Retinal pigment epithelial cell (primary cell): Measurements from ENCODE around the gene GRB7.
"Not testable (repeated sequence)": the region's sequence is repeated elsewhere in the genome, so short reads cannot be mapped to it uniquely, and the experiment has no call there.

Experiments
- DNase-seq: peaks from one replicate; pipeline ENCODE4 v3.0.0-alpha.2; 2010; ENCODE audit warnings: low read depth
- H3K4me3 ChIP-seq: 2 replicates; pipeline ENCODE4 v1.5.1; 2011; ENCODE audit warnings: mild to moderate bottlenecking, low read length, control low read depth, moderate library complexity
- CTCF ChIP-seq: conservative IDR thresholded peaks from 2 replicates; pipeline ENCODE4 v1.5.1; 2011; ENCODE audit warnings: low read depth, low read length, control low read depth, inconsistent platforms

The GRB7 gene

DNA sequence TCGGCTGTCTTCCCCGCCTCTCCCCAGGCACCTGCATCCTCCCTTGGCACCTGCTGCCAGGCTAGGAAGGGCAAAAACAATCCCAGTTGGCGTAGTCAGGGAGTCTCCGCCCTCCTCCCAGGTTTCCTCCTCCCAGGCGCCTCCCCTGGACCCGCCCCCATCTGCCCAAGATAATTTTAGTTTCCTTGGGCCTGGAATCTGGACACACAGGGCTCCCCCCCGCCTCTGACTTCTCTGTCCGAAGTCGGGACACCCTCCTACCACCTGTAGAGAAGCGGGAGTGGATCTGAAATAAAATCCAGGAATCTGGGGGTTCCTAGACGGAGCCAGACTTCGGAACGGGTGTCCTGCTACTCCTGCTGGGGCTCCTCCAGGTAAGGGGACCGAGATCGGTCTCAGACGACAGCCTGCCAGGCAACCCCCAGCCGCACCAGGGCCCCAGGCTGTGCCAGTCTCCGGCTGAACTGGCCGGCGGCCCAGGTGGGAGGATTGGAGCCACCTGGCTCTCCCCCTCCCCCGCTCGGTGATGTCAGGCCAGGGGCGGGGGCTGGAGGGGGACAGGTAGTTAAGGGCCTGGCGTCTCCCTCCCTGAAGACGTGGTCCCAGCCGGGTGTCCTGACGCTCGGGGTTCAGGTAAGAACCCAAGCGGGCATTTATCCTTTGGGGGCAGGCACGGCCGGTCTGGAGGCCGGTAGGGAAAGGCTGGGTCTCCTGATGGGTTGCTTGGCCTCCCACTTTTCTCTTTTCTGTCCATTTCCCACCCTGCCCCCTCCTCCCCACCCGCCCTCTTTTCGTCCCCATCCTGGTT is at the start of gene GRB7:
TSS of gene GRB7 (plus strand) at position 179 of the 808 bp plus-strand sequence. CDS start 4,364 bp downstream, outside the sequence.
- H3K4me3 ChIP-seq: peak within 1 kb of the TSS; percentile 73
- DNase-seq: peak; percentile 26
- TF ChIP-seq CTCF: no peak

DNA sequence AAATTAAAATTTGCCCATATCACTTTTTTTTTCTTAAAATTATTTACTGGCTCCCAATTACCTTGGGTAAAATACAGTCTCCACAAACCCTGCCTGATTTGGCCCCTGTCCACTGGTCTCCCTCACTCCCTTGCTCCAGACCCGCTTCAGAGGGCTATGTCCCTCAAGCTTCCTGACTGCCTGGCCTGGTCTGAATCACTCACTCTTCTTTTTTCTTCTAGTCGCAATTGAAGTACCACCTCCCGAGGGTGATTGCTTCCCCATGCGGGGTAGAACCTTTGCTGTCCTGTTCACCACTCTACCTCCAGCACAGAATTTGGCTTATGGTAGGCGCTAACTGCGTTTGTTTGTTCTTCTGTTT is 49.3 kb upstream of the GRB7 start:
- DNase-seq: no peak
- no peak for TF ChIP-seq CTCF
- H3K4me3 ChIP-seq: peak overlapping the region; percentile 73

GRCh38 chr17:39688945-39689344 is 48.8 kb upstream of the GRB7 start:
- H3K4me3 ChIP-seq: peak overlapping the region; percentile 73
- TF ChIP-seq CTCF: no peak
- DNase-seq: no peak

DNA sequence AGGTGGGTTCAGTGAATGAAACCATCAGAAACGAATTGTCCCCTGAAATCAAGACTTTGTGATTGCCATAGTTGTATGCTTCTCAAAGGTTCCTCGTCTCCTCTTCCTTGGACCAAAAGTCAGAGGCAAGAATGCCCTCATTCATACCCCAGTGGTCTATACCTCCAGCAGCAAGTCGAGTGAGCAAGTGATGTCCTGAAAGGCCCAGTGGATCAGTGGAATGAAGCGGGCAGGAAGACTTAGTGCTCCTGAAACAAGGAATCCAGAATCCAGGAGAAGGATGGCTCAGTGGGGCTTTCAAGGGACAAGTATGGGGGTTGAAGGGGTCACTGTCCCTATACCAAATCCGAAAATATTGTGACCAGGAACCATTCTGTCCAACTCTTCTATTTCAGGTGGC is 43.1 kb upstream of the GRB7 start:
- no peak for TF ChIP-seq CTCF
- DNase-seq: no peak
- no peak overlapping the region for H3K4me3 ChIP-seq

- no peak for TF ChIP-seq CTCF
- no peak overlapping the region for H3K4me3 ChIP-seq
- no peak for DNase-seq
These were observed 42.7 kb upstream of the GRB7 start for GRCh38 chr17:39695089-39695474.

- no peak overlapping the region for H3K4me3 ChIP-seq
- TF ChIP-seq CTCF: no peak
- DNase-seq: no peak
These were observed 41.0 kb upstream of the GRB7 start for GRCh38 chr17:39696731-39697130.

DNA sequence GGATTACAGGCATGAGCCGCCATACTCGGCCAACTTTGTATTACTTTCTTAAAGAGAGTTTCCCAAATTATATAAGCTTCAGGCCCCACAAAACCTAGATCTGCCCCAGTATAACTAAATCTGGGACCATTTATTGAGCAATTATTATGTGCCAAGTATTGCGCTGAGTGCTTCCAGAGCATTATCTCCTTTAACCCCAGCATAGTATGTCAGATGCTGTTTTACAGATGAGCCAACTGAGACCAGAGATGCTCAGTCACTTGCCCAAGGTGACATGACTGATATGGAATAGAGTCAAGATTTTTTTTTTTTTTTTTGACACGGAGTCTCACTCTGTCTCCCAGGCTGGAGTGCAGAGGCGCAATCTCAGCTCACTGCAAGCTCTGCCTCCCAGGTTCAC is 39.8 kb upstream of the GRB7 start:
- TF ChIP-seq CTCF: no peak
- no peak for DNase-seq
- no peak overlapping the region for H3K4me3 ChIP-seq

DNA sequence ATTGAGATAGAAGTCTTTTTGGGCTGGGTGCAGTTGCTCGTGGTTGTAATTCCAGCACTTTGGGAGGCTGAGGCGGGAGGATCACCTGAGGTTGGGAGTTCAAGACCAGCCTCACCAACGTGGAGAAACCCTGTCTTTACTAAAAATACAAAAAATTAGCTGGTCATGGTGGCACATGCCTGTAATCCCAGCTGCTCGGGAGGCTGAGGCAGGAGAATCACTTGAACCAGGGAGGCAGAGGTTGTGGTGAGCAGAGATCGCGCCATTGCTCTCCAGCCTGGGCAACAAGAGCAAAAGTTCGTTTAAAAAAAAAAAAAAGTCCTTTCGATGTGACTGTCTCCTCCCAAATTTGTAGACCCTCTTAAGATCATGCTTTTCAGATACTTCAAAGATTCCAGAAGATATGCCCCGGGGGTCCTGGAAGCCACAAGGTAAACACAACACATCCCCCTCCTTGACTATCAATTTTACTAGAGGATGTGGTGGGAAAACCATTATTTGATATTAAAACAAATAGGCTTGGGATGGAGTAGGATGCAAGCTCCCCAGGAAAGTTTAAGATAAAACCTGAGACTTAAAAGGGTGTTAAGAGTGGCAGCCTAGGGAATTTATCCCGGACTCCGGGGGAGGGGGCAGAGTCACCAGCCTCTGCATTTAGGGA is 38.5 kb upstream of the GRB7 start:
- peak overlapping the region; percentile 71 for H3K4me3 ChIP-seq
- not testable (repeated sequence) for DNase-seq
